Activated CD8-positive, alpha-beta T cell treated with anti-CD3 and anti-CD28 coated beads for 36 hours (primary cell): ENCODE results near the gene RUFY2. TPM values are rescaled to one million over a fixed set of nuclear protein-coding genes. Genes with fewer than 3 reads are reported as not detected.
"Not testable (repeated sequence)": the region's sequence is repeated elsewhere in the genome, so short reads cannot be mapped to it uniquely, and the experiment has no call there.

ENCODE experiments used
- ATAC-seq: fragments of 200-7000 bp; cut with Tn5 transposase; one replicate; pipeline ENCODE4 v1.10.0; 2021; ENCODE audit warnings: mild to moderate bottlenecking, moderate library complexity
- CTCF ChIA-PET: fragments of 350-600 bp; sonication (Branson Sonifier 250); formaldehyde crosslinking; loops from one replicate; lab custom pipeline; 2021; ENCODE audit warnings: antibody characterized with exemption; lab: Charles Lee
- POLR2A ChIA-PET: fragments of 350-600 bp; sonication (Branson Sonifier 250); formaldehyde crosslinking; loops from one replicate; lab custom pipeline; 2021; ENCODE audit warnings: antibody characterized with exemption; lab: Charles Lee
- DNase-seq: peaks from one replicate; pipeline ENCODE4 v3.0.0-alpha.2; 2020
- H3K27ac Mint-ChIP-seq: one replicate; pipeline ENCODE4 v1.8.0; 2021; ENCODE audit warnings: mild to moderate bottlenecking, mixed read lengths
- H3K27me3 Mint-ChIP-seq: one replicate; pipeline ENCODE4 v1.8.0; 2021; ENCODE audit warnings: mixed read lengths
- H3K36me3 Mint-ChIP-seq: one replicate; pipeline ENCODE4 v1.8.0; 2021; ENCODE audit warnings: low read depth, mixed read lengths
- H3K4me1 Mint-ChIP-seq: one replicate; pipeline ENCODE4 v1.8.0; 2021; ENCODE audit warnings: low read depth, mixed read lengths
- H3K4me3 Mint-ChIP-seq: one replicate; pipeline ENCODE4 v1.8.0; 2021; ENCODE audit warnings: mild to moderate bottlenecking, moderate library complexity, mixed read lengths
- H3K9me3 Mint-ChIP-seq: one replicate; pipeline ENCODE4 v1.8.0; 2021; ENCODE audit warnings: mixed read lengths
- intact Hi-C: fragments of 100-400 bp; cut with micrococcal nuclease; formaldehyde crosslinking; loops from one replicate; pipeline ENCODE4 v1.10.0; 2022
- total RNA-seq, 2 experiments: library from RNA; stranded (reverse); gene quantifications; one replicate each; pipeline ENCODE4 v1.2.3, GENCODE V29; 2021
- TF ChIP-seq, protein P1 (sequence below): fragments of 200-600 bp; IDR thresholded peaks from one replicate; pipeline ENCODE4 v1.8.0; 2022; ENCODE audit warnings: antibody characterized with exemption, mild to moderate bottlenecking

The RUFY2 gene, protein sequence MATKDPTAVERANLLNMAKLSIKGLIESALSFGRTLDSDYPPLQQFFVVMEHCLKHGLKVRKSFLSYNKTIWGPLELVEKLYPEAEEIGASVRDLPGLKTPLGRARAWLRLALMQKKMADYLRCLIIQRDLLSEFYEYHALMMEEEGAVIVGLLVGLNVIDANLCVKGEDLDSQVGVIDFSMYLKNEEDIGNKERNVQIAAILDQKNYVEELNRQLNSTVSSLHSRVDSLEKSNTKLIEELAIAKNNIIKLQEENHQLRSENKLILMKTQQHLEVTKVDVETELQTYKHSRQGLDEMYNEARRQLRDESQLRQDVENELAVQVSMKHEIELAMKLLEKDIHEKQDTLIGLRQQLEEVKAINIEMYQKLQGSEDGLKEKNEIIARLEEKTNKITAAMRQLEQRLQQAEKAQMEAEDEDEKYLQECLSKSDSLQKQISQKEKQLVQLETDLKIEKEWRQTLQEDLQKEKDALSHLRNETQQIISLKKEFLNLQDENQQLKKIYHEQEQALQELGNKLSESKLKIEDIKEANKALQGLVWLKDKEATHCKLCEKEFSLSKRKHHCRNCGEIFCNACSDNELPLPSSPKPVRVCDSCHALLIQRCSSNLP
- total RNA-seq: 1 to 10 TPM; 7.8 to 8.0 TPM

DNA sequence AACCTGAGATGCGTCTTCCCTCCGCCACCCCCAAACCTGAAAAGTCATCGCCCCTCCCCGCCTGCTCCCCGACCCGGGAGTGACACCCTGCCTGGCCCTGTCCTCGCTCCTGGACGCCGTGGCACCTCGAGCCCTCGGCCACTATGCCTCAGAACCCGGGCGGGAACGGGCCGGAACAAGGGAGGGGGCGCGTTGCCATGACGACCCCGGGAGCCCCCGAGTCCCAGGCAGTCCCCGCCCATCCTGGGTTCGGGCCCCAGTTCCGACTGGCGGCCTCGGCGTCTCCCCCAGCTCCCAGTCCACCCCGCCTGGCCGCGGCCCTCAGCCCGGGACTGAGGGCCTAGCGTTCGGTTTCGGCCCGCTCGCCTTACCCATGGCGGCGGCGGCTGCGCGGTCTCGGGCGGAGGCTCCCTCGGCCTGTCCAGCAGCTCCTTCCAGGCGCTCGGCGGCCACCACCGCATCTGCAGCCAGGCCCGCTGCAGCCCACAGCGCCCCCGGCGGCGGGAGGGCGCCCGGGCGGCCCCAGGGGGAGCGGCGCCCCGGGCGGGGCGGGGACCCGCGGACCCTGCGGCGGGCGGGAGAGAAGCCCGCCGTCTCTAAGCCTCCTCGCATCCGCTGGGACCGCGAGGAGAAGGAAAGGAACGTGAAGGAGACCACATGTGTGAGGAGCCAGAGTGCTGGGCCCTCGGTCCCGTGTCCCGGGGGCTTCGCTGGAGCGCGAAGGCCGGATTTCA lies at the start of gene RUFY2:
RUFY2 (minus strand) TSS at position 463 of the 734 bp plus-strand sequence; CDS start at position 375, 88 bp downstream.
- intact Hi-C loops: no loop called here
- H3K4me3 Mint-ChIP-seq: peak within 1 kb of the TSS; percentile 85
- H3K4me1 Mint-ChIP-seq: peaks cover 14% of the 10 kb centered on the region
- peak within 1 kb of the TSS; percentile 86 for H3K27ac Mint-ChIP-seq
- ATAC-seq (peak; percentile 92), DNase-seq (peak; percentile 80)
- TF ChIP-seq, protein P1, sequence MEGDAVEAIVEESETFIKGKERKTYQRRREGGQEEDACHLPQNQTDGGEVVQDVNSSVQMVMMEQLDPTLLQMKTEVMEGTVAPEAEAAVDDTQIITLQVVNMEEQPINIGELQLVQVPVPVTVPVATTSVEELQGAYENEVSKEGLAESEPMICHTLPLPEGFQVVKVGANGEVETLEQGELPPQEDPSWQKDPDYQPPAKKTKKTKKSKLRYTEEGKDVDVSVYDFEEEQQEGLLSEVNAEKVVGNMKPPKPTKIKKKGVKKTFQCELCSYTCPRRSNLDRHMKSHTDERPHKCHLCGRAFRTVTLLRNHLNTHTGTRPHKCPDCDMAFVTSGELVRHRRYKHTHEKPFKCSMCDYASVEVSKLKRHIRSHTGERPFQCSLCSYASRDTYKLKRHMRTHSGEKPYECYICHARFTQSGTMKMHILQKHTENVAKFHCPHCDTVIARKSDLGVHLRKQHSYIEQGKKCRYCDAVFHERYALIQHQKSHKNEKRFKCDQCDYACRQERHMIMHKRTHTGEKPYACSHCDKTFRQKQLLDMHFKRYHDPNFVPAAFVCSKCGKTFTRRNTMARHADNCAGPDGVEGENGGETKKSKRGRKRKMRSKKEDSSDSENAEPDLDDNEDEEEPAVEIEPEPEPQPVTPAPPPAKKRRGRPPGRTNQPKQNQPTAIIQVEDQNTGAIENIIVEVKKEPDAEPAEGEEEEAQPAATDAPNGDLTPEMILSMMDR: peak; percentile 91
- ChIA-PET CTCF (interaction anchor here (0.7 to 1.9 kb wide), 13 partner anchors 9 to 420 kb away, joined by 3 to 10 read pairs (median 3); partner anchors contain the start of gene STOX1), POLR2A (interaction anchor here (0.5 to 1.0 kb wide), 4 partner anchors 9 to 67 kb away, joined by 3 read pairs; no protein-coding TSS in a partner anchor)
- no peaks in the 10 kb centered on the region for H3K27me3 Mint-ChIP-seq
- no peaks in the 10 kb centered on the region for H3K9me3 Mint-ChIP-seq
- no peaks in the 10 kb centered on the region for H3K36me3 Mint-ChIP-seq

DNA sequence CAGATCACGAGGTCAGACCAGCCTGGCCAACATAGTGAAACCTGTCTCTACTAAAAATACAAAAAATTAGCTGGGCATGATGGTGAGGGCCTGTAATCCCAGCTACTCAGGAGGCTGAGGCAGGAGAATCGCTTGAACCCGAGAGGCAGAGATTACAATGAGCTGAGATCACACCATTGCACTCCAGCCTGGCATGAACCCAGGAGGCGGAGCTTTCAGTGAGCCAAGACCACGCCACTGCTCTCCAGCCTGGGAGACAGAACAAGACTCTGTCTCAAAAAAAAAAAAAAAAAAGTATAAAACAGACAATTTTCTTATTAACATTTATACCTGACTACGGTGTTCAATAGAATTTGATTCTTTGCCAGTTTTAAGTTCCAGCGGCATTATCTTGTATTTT lies 42.6 kb upstream of the RUFY2 start:
- H3K27ac Mint-ChIP-seq, H3K9me3 Mint-ChIP-seq, H3K27me3 Mint-ChIP-seq, H3K4me1 Mint-ChIP-seq, intact Hi-C loops, DNase-seq, POLR2A ChIA-PET, CTCF ChIA-PET, ATAC-seq, H3K4me3 Mint-ChIP-seq: not testable (repeated sequence)
- H3K36me3 Mint-ChIP-seq: peaks cover 31% of the 10 kb centered on the region

DNA sequence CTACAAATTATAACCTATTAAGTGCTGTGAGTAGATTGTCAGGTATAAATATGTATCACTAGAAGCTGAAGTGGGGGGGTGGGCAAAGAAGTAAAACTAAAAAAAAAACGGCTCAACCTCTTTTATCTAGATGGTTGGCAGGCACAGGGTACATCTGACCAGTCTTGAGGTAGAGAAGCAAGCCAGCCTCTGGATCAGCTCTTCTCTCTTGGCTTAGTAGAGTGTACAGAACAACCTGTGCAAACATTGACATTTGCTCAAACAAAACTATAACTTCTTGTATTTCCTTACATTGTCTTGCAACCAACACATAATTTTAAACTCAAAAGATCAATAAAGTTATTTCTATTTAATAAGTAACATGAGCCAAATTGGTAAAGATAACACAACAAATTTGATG lies 39.1 kb upstream of the RUFY2 start:
- Mint-ChIP-seq H3K27ac (no peak overlapping the region), H3K27me3 (no peaks in the 10 kb centered on the region), H3K9me3 (no peaks in the 10 kb centered on the region), H3K36me3 (peaks cover 28% of the 10 kb centered on the region), H3K4me1 (no peaks in the 10 kb centered on the region), H3K4me3 (no peak overlapping the region)
- TF ChIP-seq, protein P1: no peak
- intact Hi-C loops: no loop called here
- ATAC-seq (no peak), DNase-seq (no peak)
- ChIA-PET POLR2A (interaction anchor here (0.7 kb wide), 1 partner anchor 209 kb away, joined by 3 read pairs; no protein-coding TSS in a partner anchor), CTCF (interaction anchor here (1.0 kb wide), 1 partner anchor 39 kb away, joined by 5 read pairs; the partner anchor contains the start of gene RUFY2)

DNA sequence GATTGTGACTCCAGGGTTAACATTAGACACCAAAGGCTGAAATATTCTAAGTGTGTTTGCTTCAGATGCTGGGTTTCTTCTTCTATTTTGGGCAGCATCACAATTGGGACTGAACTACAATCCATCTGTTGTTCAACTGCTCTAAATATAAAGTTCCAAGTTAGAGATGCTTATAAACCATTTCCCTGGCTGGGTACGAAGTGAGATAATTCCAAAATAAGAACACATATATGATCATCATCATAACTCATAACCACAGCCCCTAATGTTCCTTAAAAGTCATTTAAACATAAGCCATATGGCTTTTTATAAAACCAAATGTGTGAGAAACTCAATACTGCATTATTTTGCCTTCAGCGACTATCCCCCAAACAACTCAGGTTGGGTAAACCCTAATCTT lies 35.9 kb upstream of the RUFY2 start:
- ATAC-seq (no peak), DNase-seq (no peak)
- ChIA-PET CTCF (no interaction called here), POLR2A (no interaction called here)
- TF ChIP-seq, protein P1: no peak
- Mint-ChIP-seq H3K27me3 (no peaks in the 10 kb centered on the region), H3K36me3 (peaks cover 33% of the 10 kb centered on the region), H3K4me1 (no peaks in the 10 kb centered on the region), H3K27ac (no peak overlapping the region), H3K4me3 (no peak overlapping the region), H3K9me3 (no peaks in the 10 kb centered on the region)
- intact Hi-C loops: no loop called here

DNA sequence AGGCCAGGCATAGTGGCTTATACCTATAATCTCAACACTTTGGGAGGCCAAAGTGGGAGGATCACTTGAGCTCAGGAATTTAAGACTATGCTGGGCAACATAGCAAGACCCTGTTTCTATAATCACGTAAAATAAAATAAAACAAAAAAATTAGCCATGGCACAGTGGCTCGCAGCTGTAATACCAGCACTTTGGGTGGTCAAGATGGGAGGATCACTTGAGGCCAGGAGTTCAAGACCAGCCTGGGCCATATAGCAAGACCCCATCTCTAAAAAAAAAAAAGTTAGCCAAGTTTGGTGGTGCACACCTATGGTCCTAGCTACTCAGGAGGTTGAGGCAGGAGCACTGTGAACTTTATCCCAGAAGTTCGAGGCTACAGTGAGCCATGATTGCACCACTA lies 33.8 kb upstream of the RUFY2 start:
- Mint-ChIP-seq H3K4me1 (no peaks in the 10 kb centered on the region), H3K9me3 (no peaks in the 10 kb centered on the region), H3K36me3 (peaks cover 37% of the 10 kb centered on the region), H3K27ac (no peak overlapping the region), H3K4me3 (no peak overlapping the region), H3K27me3 (no peaks in the 10 kb centered on the region)
- POLR2A ChIA-PET: interaction anchor here (0.7 kb wide), 1 partner anchor 103 kb away, joined by 3 read pairs; no protein-coding TSS in a partner anchor
- ATAC-seq (no peak), DNase-seq (no peak)
- intact Hi-C loops: no loop called here
- CTCF ChIA-PET: interaction anchor here (1.0 kb wide), 1 partner anchor 10 kb away, joined by 3 read pairs; no protein-coding TSS in a partner anchor
- TF ChIP-seq, protein P1: no peak
